Measurements from ENCODE around the gene ITGA1.

GRCh38 chr5:52956915-52957747, 169.4 kb downstream of the ITGA1 start:
- TF ChIP-seq CTCF (IDR thresholded peaks at IDR 0.05; ENCODE audit: low read depth, low read length), result no peak
- TF ChIP-seq EZH2phosphoT487 (IDR thresholded peaks at IDR 0.05; ENCODE audit: low read depth), result no peak
